Tibial nerve (tissue), 4 donors: Measurements from ENCODE around the gene INPP1. TPM values are rescaled to one million over a fixed set of nuclear protein-coding genes. Genes with fewer than 3 reads are reported as not detected.
A peak's percentile ranks its signal among the peaks of the same experiment; 100 is the strongest.
"Not testable (repeated sequence)": the region's sequence is repeated elsewhere in the genome, so short reads cannot be mapped to it uniquely, and the experiment has no call there.

Experiments
- DNase-seq, 2 donors: peaks; one replicate each; pipeline ENCODE4 v3.0.0-alpha.2; 2019; ENCODE audit warnings: low spot score in 2 of 2
- H3K27ac ChIP-seq, 4 donors: fragments of 200-600 bp; sonication (generic) in 3 of 4; one replicate each; pipeline ENCODE4 v1.5.1; 2017 to 2019; ENCODE audit warnings: mild to moderate bottlenecking in 1 of 4
- H3K27me3 ChIP-seq, 2 donors: fragments of 200-600 bp; sonication (generic) in 1 of 2; one replicate each; pipeline versions ENCODE4 v1.5.1 to v1.6.0; 2017 to 2019
- H3K36me3 ChIP-seq, 3 donors: fragments of 200-600 bp; sonication (generic); one replicate each; pipeline ENCODE4 v1.5.1; 2018 to 2019
- H3K4me1 ChIP-seq, 4 donors: fragments of 200-600 bp; sonication (generic) in 3 of 4; one replicate each; pipeline ENCODE4 v1.5.1; 2017 to 2019
- H3K4me3 ChIP-seq, 4 donors: fragments of 200-600 bp; sonication (generic) in 3 of 4; one replicate each; pipeline ENCODE4 v1.5.1; 2017 to 2019; ENCODE audit warnings: mild to moderate bottlenecking in 1 of 4, moderate library complexity in 1 of 4
- H3K9me3 ChIP-seq, 4 donors: fragments of 200-600 bp; sonication (generic) in 3 of 4; one replicate each; pipeline ENCODE4 v1.5.1; 2017 to 2019
- CTCF ChIP-seq, 5 experiments: fragments of 200-600 bp in 3 of 5; fragments of 450-650 bp in 2 of 5; sonication (generic) in 3 of 5; IDR thresholded peaks; one replicate each; pipeline ENCODE4 v1.5.1; 2016 to 2019; ENCODE audit warnings: antibody characterized with exemption in 5 of 5, mild to moderate bottlenecking in 3 of 5, moderate library complexity in 2 of 5
- EP300 ChIP-seq, 2 donors: sonication (generic); formaldehyde crosslinking; IDR thresholded peaks; one replicate each; pipeline ENCODE4 v1.6.1; 2017; ENCODE audit warnings: antibody characterized with exemption in 2 of 2, mild to moderate bottlenecking in 1 of 2
- POLR2A ChIP-seq, 2 donors: fragments of 450-650 bp; IDR thresholded peaks; one replicate each; pipeline ENCODE4 v1.6.1; 2017; ENCODE audit warnings: antibody characterized with exemption in 2 of 2, mild to moderate bottlenecking in 2 of 2, moderate library complexity in 2 of 2
- WGBS, 2 donors: methylation state at CpG; one replicate each; pipeline ENCODE4 v1.1.5; 2018; 5-methylcytosine and 5-hydroxymethylcytosine counted together
- total RNA-seq, 4 donors: library from RNA; depleted of rRNA; stranded (reverse); fragments of >200 nt; gene quantifications; one replicate each; pipeline ENCODE4 v1.1.0, GENCODE V29; 2016

INPP1 gene
- 10 to 100 TPM; 14.7 to 21.0 (median 15.8) TPM for total RNA-seq

- Histone ChIP-seq H3K27me3 (no peaks in the 10 kb centered on the region), H3K27ac (peak within 1 kb of the TSS; percentile 85 to 94 (median 93)), H3K4me1 (peaks cover 0 to 32% (median 9%) of the 10 kb centered on the region in 4 donors), H3K4me3 (peak within 1 kb of the TSS; percentile 61 to 83 (median 70)), H3K36me3 (no peaks in the 10 kb centered on the region), H3K9me3 (no peaks in the 10 kb centered on the region)
- DNase-seq: peak; percentile 24 to 26
- WGBS, 2 donors: 0% methylated on average over 44 to 80 of the region's 99 CpGs
- TF ChIP-seq EP300 (IDR thresholded peaks at IDR 0.05) (peak in 1 of 2 donors; percentile 60), POLR2A (IDR thresholded peaks at IDR 0.05) (peak; percentile 36 to 68), CTCF (IDR thresholded peaks at IDR 0.05) (no peak)
Measured at GRCh38 chr2:190343536-190344275, at the start of gene INPP1. TSS of gene INPP1 (plus strand) at chr2:190343589. CDS start at chr2:190360103, 16,514 bp downstream.

- H3K4me1 ChIP-seq, H3K27me3 ChIP-seq, H3K9me3 ChIP-seq, DNase-seq, H3K27ac ChIP-seq, H3K4me3 ChIP-seq: not testable (repeated sequence)
- H3K36me3 ChIP-seq: peaks cover 0 to 47% (median 0%) of the 10 kb centered on the region in 3 donors
- 96 to 100% methylated on average over 2 of the region's 2 CpGs for WGBS, 2 donors
Measured at GRCh38 chr2:190297880-190298279, 45.5 kb upstream of the INPP1 start.

GRCh38 chr2:190301032-190301431 is 42.4 kb upstream of the INPP1 start:
- no peak for TF ChIP-seq CTCF (IDR thresholded peaks at IDR 0.05)
- TF ChIP-seq EP300 (IDR thresholded peaks at IDR 0.05): no peak
- TF ChIP-seq POLR2A (IDR thresholded peaks at IDR 0.05): no peak
- H3K27me3 ChIP-seq: no peaks in the 10 kb centered on the region

GRCh38 chr2:190302052-190302451 is 41.3 kb upstream of the INPP1 start:
- no peak overlapping the region for H3K27ac ChIP-seq
- H3K36me3 ChIP-seq: peaks cover 0 to 41% (median 0%) of the 10 kb centered on the region in 3 donors
- peaks cover 0 to 18% (median 0%) of the 10 kb centered on the region in 4 donors for H3K4me1 ChIP-seq
- no peak for TF ChIP-seq CTCF (IDR thresholded peaks at IDR 0.05)
- no peak for TF ChIP-seq POLR2A (IDR thresholded peaks at IDR 0.05)
- TF ChIP-seq EP300 (IDR thresholded peaks at IDR 0.05): no peak
- H3K4me3 ChIP-seq: no peak overlapping the region
- no peak for DNase-seq
- no peaks in the 10 kb centered on the region for H3K27me3 ChIP-seq
- H3K9me3 ChIP-seq: no peaks in the 10 kb centered on the region
- WGBS, 2 donors: 95 to 100% methylated on average over 1 of the region's 1 CpG

More at GRCh38 chr2:190301032-190301431, 42.4 kb upstream of the INPP1 start:
- H3K36me3 ChIP-seq: peaks cover 0 to 38% (median 0%) of the 10 kb centered on the region in 3 donors
- H3K4me3 ChIP-seq: no peak overlapping the region
- no peak for DNase-seq
- no peaks in the 10 kb centered on the region for H3K9me3 ChIP-seq
- H3K4me1 ChIP-seq: peaks cover 0 to 18% (median 0%) of the 10 kb centered on the region in 4 donors
- H3K27ac ChIP-seq: no peak overlapping the region

- Histone ChIP-seq H3K9me3 (no peaks in the 10 kb centered on the region), H3K4me1 (peaks cover 0 to 18% (median 0%) of the 10 kb centered on the region in 4 donors), H3K27me3 (no peaks in the 10 kb centered on the region), H3K36me3 (peaks cover 0 to 57% (median 0%) of the 10 kb centered on the region in 3 donors), H3K4me3 (no peak overlapping the region), H3K27ac (no peak overlapping the region)
- no peak for DNase-seq
- TF ChIP-seq CTCF (IDR thresholded peaks at IDR 0.05): no peak
- TF ChIP-seq EP300 (IDR thresholded peaks at IDR 0.05): no peak
- no peak for TF ChIP-seq POLR2A (IDR thresholded peaks at IDR 0.05)
Measured at GRCh38 chr2:190303647-190304046, 39.7 kb upstream of the INPP1 start.
